Fibroblast of lung (primary cell): ENCODE data around the gene PDE4D.

Source experiments
- EZH2 ChIP-seq: IDR thresholded peaks from 2 replicates; pipeline ENCODE4 v1.5.1; 2012; ENCODE audit warnings: low read length, control low read depth, mild to moderate bottlenecking; ENCODE audit errors: missing control alignments
- TF ChIP-seq, protein P1 (sequence below), 2 donors: IDR thresholded peaks in 1 of 2; conservative IDR thresholded peaks in 1 of 2; 1 replicate in 1 of 2; 2 replicates in 1 of 2; pipeline ENCODE4 v1.5.1; 2011 to 2012; ENCODE audit warnings: low read length in 2 of 2, control low read depth in 1 of 2, inconsistent platforms in 1 of 2, low read depth in 1 of 2, mild to moderate bottlenecking in 1 of 2

DNA sequence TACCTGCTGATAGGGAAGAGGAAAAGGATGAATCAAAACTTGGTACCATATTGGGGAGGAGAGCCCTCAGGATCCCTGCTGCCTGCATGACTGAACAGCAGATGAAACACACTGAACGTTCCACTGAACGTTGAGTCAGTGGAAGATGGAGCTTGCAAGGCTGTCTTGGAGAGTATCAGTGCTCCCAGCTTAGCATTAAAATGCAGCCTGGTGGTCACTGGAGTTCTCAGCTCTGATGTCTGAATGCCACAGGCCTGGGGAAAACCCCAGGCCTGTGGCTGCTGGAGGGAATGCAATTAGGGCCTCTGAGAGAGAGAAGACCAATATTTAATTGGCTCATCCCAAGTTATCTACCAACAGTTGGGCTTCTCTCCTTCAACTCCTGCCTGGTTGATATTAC, 54.5 kb downstream of the PDE4D start:
- TF ChIP-seq, protein P1, sequence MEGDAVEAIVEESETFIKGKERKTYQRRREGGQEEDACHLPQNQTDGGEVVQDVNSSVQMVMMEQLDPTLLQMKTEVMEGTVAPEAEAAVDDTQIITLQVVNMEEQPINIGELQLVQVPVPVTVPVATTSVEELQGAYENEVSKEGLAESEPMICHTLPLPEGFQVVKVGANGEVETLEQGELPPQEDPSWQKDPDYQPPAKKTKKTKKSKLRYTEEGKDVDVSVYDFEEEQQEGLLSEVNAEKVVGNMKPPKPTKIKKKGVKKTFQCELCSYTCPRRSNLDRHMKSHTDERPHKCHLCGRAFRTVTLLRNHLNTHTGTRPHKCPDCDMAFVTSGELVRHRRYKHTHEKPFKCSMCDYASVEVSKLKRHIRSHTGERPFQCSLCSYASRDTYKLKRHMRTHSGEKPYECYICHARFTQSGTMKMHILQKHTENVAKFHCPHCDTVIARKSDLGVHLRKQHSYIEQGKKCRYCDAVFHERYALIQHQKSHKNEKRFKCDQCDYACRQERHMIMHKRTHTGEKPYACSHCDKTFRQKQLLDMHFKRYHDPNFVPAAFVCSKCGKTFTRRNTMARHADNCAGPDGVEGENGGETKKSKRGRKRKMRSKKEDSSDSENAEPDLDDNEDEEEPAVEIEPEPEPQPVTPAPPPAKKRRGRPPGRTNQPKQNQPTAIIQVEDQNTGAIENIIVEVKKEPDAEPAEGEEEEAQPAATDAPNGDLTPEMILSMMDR (conservative IDR thresholded peaks at IDR 0.05 in 1 of 2, IDR thresholded peaks at IDR 0.05 in 1 of 2; ENCODE audit: low read depth in 1 of 2, low read length in 2 of 2) = no peak
- TF ChIP-seq EZH2 = no peak
